K562 (cell line): ENCODE results near the gene TMEM209.

Source experiments
- FOXM1 ChIP-seq, 2 experiments: fragments of 450-650 bp in 1 of 2; sonication (generic) in 1 of 2; formaldehyde crosslinking in 1 of 2; IDR thresholded peaks; 2 replicates each; pipeline versions ENCODE4 v1.6.1 to v1.9.0; 2017 to 2022; ENCODE audit warnings: low read depth in 2 of 2, mild to moderate bottlenecking in 2 of 2, missing genetic modification reagents in 1 of 2, moderate library complexity in 1 of 2
- GABPA ChIP-seq: fragments of 200-800 bp; sonication (Bioruptor generic); conservative IDR thresholded peaks from 2 replicates; pipeline ENCODE4 v1.6.1; 2016; ENCODE audit warnings: low read depth, missing genetic modification characterization, missing compliant biosample characterization
- KAT8 ChIP-seq: fragments of 450-650 bp; IDR thresholded peaks from 2 replicates; pipeline ENCODE4 v1.6.1; 2016; ENCODE audit warnings: low read depth, mild to moderate bottlenecking
- MEF2A ChIP-seq: IDR thresholded peaks from 2 replicates; pipeline ENCODE4 v1.6.1; 2011; ENCODE audit warnings: low read depth, mild to moderate bottlenecking, low read length, moderate library complexity; ENCODE audit not compliant: control insufficient read depth
- MYC ChIP-seq, 2 experiments: fragments of 250-450 bp in 1 of 2; sonication (Bioruptor Pico) in 1 of 2; IDR thresholded peaks; 2 replicates each; pipeline versions ENCODE4 v1.5.1 to v1.6.1; 2012 to 2021; ENCODE audit warnings: low read depth in 2 of 2, borderline replicate concordance in 1 of 2, improper control_type of control experiment in 1 of 2, low read length in 1 of 2, mild to moderate bottlenecking in 1 of 2, moderate library complexity in 1 of 2
- POLR2AphosphoS5 ChIP-seq: IDR thresholded peaks from 2 replicates; pipeline ENCODE4 v1.6.1; 2011; ENCODE audit warnings: mild to moderate bottlenecking, low read depth, low read length, moderate library complexity; ENCODE audit not compliant: control insufficient read depth, insufficient read depth
- SIN3A ChIP-seq, 2 experiments: fragments of 150-350 bp in 1 of 2; IDR thresholded peaks; 2 replicates each; pipeline ENCODE4 v1.6.1; 2011 to 2016; ENCODE audit warnings: borderline replicate concordance in 2 of 2, low read depth in 2 of 2, low read length in 2 of 2, mild to moderate bottlenecking in 2 of 2, moderate library complexity in 2 of 2; ENCODE audit not compliant: control insufficient read depth in 1 of 2
- TF ChIP-seq, protein P1 (sequence below): fragments of 450-650 bp; conservative IDR thresholded peaks from 2 replicates; pipeline ENCODE4 v1.6.1; 2016; ENCODE audit warnings: missing genetic modification characterization, low read depth, mild to moderate bottlenecking, missing compliant biosample characterization, moderate library complexity

DNA sequence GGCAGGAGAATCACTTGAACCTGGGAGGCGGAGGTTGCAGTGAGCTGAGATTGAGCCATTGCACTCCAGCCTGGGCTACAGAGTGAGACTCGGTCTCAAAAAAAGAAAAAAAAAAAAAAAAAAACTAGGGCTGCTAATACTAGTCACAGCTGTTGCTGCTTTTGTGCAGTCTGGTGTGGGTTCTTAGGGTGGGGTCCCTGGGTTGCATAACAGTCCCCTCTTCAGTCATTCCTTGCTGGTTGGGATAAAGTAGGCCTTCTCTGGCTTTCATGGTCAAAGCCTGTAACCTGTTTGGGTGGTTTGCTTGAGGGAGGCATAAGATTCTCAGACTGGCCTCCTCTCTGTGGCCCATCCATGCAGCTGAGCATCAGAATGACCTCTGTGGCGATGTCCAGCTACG is 16.5 kb upstream of the TMEM209 start:
- TF ChIP-seq, protein P1, sequence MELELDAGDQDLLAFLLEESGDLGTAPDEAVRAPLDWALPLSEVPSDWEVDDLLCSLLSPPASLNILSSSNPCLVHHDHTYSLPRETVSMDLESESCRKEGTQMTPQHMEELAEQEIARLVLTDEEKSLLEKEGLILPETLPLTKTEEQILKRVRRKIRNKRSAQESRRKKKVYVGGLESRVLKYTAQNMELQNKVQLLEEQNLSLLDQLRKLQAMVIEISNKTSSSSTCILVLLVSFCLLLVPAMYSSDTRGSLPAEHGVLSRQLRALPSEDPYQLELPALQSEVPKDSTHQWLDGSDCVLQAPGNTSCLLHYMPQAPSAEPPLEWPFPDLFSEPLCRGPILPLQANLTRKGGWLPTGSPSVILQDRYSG = no peak
- no peak for TF ChIP-seq MYC (IDR thresholded peaks at IDR 0.05; ENCODE audit: low read depth, low read length)
- TF ChIP-seq MYC (CRISPR knock-in tag; IDR thresholded peaks at IDR 0.05; ENCODE audit: borderline replicate concordance, low read depth) = no peak
- no peak for TF ChIP-seq FOXM1 (IDR thresholded peaks at IDR 0.05; ENCODE audit: low read depth)
- no peak for TF ChIP-seq FOXM1 (CRISPR knock-in tag; IDR thresholded peaks at IDR 0.05; ENCODE audit: low read depth)
- no peak for TF ChIP-seq SIN3A (IDR thresholded peaks at IDR 0.05; ENCODE audit: borderline replicate concordance in 2 of 2, control insufficient read depth in 1 of 2, low read depth in 2 of 2, low read length in 2 of 2)
- TF ChIP-seq POLR2AphosphoS5 = no peak
- TF ChIP-seq MEF2A = no peak
- TF ChIP-seq GABPA (tag) = no peak
- no peak for TF ChIP-seq KAT8
